Upper lobe of left lung (tissue), 4 donors: ENCODE data around the gene EPHB2.

Experiments used
- CTCF ChIP-seq, 6 experiments: fragments of 450-650 bp in 4 of 6; fragments of 200-600 bp in 2 of 6; sonication (generic) in 2 of 6; IDR thresholded peaks; one replicate each; pipeline ENCODE4 v1.5.1; 2016 to 2019; ENCODE audit warnings: antibody characterized with exemption in 6 of 6
- EP300 ChIP-seq, 4 donors: sonication (generic); formaldehyde crosslinking; IDR thresholded peaks; one replicate each; pipeline ENCODE4 v1.5.1; 2017; ENCODE audit warnings: antibody characterized with exemption in 4 of 4, control low read depth in 2 of 4
- POLR2A ChIP-seq, 4 donors: fragments of 450-650 bp; IDR thresholded peaks; one replicate each; pipeline ENCODE4 v1.5.1; 2016 to 2017; ENCODE audit warnings: antibody characterized with exemption in 4 of 4, mild to moderate bottlenecking in 2 of 4
- POLR2AphosphoS5 ChIP-seq, 2 donors: sonication (generic); formaldehyde crosslinking; IDR thresholded peaks; one replicate each; pipeline ENCODE4 v1.5.1; 2017; ENCODE audit warnings: antibody characterized with exemption in 2 of 2

- no peak for TF ChIP-seq CTCF (IDR thresholded peaks at IDR 0.05)
- TF ChIP-seq POLR2A (IDR thresholded peaks at IDR 0.05), result no peak
- TF ChIP-seq EP300 (IDR thresholded peaks at IDR 0.05), result no peak
- no peak for TF ChIP-seq POLR2AphosphoS5 (IDR thresholded peaks at IDR 0.05)
Measured at GRCh38 chr1:22854688-22855565, 144.3 kb downstream of the EPHB2 start.
